K562 (cell line): Measurements from ENCODE around the gene GPRIN2. TPM values are rescaled to one million over a fixed set of nuclear protein-coding genes. Genes with fewer than 3 reads are reported as not detected.
"Not testable (repeated sequence)": the region's sequence is repeated elsewhere in the genome, so short reads cannot be mapped to it uniquely, and the experiment has no call there.

Experiments
- ATAC-seq: fragments of 200-7000 bp; cut with Tn5 transposase; 3 replicates; pipeline ENCODE4 v1.9.1; 2020; ENCODE audit warnings: moderate library complexity
- BruUV-seq: library from RNA; stranded (reverse); fragments of 400-500 nt; replicated peaks from 2 replicates; lab custom pipeline; 2021; lab: Mats Ljungman, UMichigan
- CTCF ChIA-PET: fragments of 300-600 bp; formaldehyde crosslinking; extraction: SDS; loops from one replicate; lab custom pipeline; 2021; ENCODE audit warnings: low intra/inter-chr PET ratio; lab: Yijun Ruan, JAX
- POLR2A ChIA-PET: fragments of 300-600, 350-650 bp; sonication (Branson Sonifier 250); formaldehyde crosslinking; extraction: SDS; loops from one replicate; lab custom pipeline; 2021; ENCODE audit warnings: antibody characterized with exemption, inconsistent platforms; lab: Yijun Ruan, JAX
- DNase-seq, 4 experiments: peaks; one replicate each; pipeline versions ENCODE4 v3.0.0 to v3.0.0-alpha.2; 2011 to 2018; ENCODE audit warnings: low spot score in 3 of 4, mixed read lengths in 3 of 4; ENCODE audit errors: extremely low read depth in 1 of 4
- FAIRE-seq: peaks from 2 replicates; lab custom pipeline; 2011; peaks lifted over from hg19 to GRCh38; lab: Jason Lieb, UNC
- H2AFZ ChIP-seq: 2 replicates; pipeline ENCODE4 v1.6.0; 2011; ENCODE audit warnings: low read depth, low read length, control low read depth, inconsistent platforms
- H3K27ac ChIP-seq: fragments of 200-600 bp; 3 replicates; pipeline ENCODE4 v1.8.0; 2011; ENCODE audit warnings: low read depth, mild to moderate bottlenecking, control low read depth, inconsistent platforms, low read length, moderate library complexity, mixed read lengths; ENCODE audit errors: extremely low read depth
- H3K27me3 ChIP-seq, 2 experiments: fragments of 300-600 bp in 1 of 2; 2 replicates in 1 of 2; 3 replicates in 1 of 2; pipeline versions ENCODE4 v1.6.0 to v1.8.0; 2011; ENCODE audit warnings: inconsistent platforms in 2 of 2, low read length in 2 of 2, mild to moderate bottlenecking in 1 of 2, mixed read lengths in 1 of 2, moderate library complexity in 1 of 2; ENCODE audit not compliant: control insufficient read depth in 2 of 2, insufficient read depth in 2 of 2
- H3K36me3 ChIP-seq: fragments of 300-600 bp; 3 replicates; pipeline ENCODE4 v1.8.0; 2011; ENCODE audit warnings: mild to moderate bottlenecking, low read length, inconsistent platforms; ENCODE audit not compliant: control insufficient read depth, insufficient read depth
- H3K4me1 ChIP-seq, 2 experiments: fragments of 200-600 bp in 1 of 2; replicated peaks in 1 of 2; 2 replicates in 1 of 2; 3 replicates in 1 of 2; pipeline versions ENCODE4 v1.5.1 to v1.8.0; 2011; ENCODE audit warnings: inconsistent platforms in 2 of 2, low read length in 2 of 2, mild to moderate bottlenecking in 1 of 2, mixed read lengths in 1 of 2, moderate library complexity in 1 of 2; ENCODE audit not compliant: control insufficient read depth in 2 of 2, insufficient read depth in 2 of 2
- H3K4me2 ChIP-seq: 2 replicates; pipeline ENCODE4 v1.6.1; 2011; ENCODE audit warnings: low read length, control low read depth, inconsistent platforms, mixed read lengths; ENCODE audit not compliant: insufficient read depth
- H3K4me3 ChIP-seq: fragments of 200-600 bp; sonication (generic), shearing (Covaris generic); 2 replicates; pipeline ENCODE4 v1.5.1; 2016; ENCODE audit warnings: control low read depth, inconsistent platforms
- H3K79me2 ChIP-seq: fragments of 200-600 bp; 3 replicates; pipeline ENCODE4 v1.8.0; 2011; ENCODE audit warnings: low read length, inconsistent platforms; ENCODE audit not compliant: control insufficient read depth, insufficient read depth
- H3K9ac ChIP-seq, 2 experiments: 2 replicates each; pipeline versions ENCODE4 v1.6.0 to v1.6.1; 2011; ENCODE audit warnings: low read depth in 2 of 2, low read length in 2 of 2, control low read depth in 1 of 2, inconsistent platforms in 1 of 2, mild to moderate bottlenecking in 1 of 2, mixed read lengths in 1 of 2; ENCODE audit not compliant: insufficient read depth in 1 of 2
- H3K9me1 ChIP-seq: one replicate; pipeline ENCODE4 v1.6.0; 2011; ENCODE audit warnings: inconsistent platforms, mild to moderate bottlenecking, low read length, moderate library complexity; ENCODE audit not compliant: control insufficient read depth, insufficient read depth
- H3K9me3 ChIP-seq: replicated peaks from 2 replicates; pipeline ENCODE4 v1.5.1; 2011; ENCODE audit warnings: low read depth, low read length, inconsistent platforms; ENCODE audit not compliant: control insufficient read depth, insufficient read depth
- H4K20me1 ChIP-seq: replicated peaks from 2 replicates; pipeline ENCODE4 v1.6.1; 2011; ENCODE audit warnings: low read length, inconsistent platforms, mixed read lengths; ENCODE audit not compliant: control insufficient read depth, insufficient read depth
- ARID2 ChIP-seq: fragments of 450-650 bp; IDR thresholded peaks from 2 replicates; pipeline ENCODE4 v1.6.1; 2017; ENCODE audit warnings: antibody characterized with exemption, mild to moderate bottlenecking
- DNMT1 ChIP-seq: fragments of 450-650 bp; IDR thresholded peaks from 2 replicates; pipeline ENCODE4 v1.6.1; 2016; ENCODE audit warnings: antibody characterized with exemption, mild to moderate bottlenecking
- EHMT2 ChIP-seq: fragments of 450-650 bp; IDR thresholded peaks from 2 replicates; pipeline ENCODE4 v1.6.1; 2018; ENCODE audit warnings: antibody characterized with exemption
- FOSL1 ChIP-seq: fragments of 200-800 bp; sonication (Bioruptor generic); conservative IDR thresholded peaks from 2 replicates; pipeline ENCODE4 v1.6.1; 2016; ENCODE audit warnings: missing genetic modification characterization, missing compliant biosample characterization
- HLTF ChIP-seq: fragments of 450-650 bp; IDR thresholded peaks from 2 replicates; pipeline ENCODE4 v1.6.1; 2016
- HMBOX1 ChIP-seq: sonication (generic); IDR thresholded peaks from 2 replicates; pipeline ENCODE4 v1.6.1; 2016
- KDM5B ChIP-seq: fragments of 200-600 bp; sonication (generic); IDR thresholded peaks from 2 replicates; pipeline ENCODE4 v1.6.1; 2012; ENCODE audit warnings: low read depth, mild to moderate bottlenecking, moderate library complexity, low read length, control low read depth, inconsistent platforms; ENCODE audit not compliant: insufficient replicate concordance
- RCOR1 ChIP-seq, 2 experiments: IDR thresholded peaks; 2 replicates each; pipeline ENCODE4 v1.6.1; 2012; ENCODE audit warnings: low read depth in 2 of 2, low read length in 2 of 2, borderline replicate concordance in 1 of 2, improper control_type of control experiment in 1 of 2
- ZBTB1 ChIP-seq: sonication (generic); formaldehyde crosslinking; IDR thresholded peaks from 2 replicates; pipeline ENCODE4 v1.8.1; 2023; ENCODE audit warnings: missing genetic modification reagents, low read depth, mild to moderate bottlenecking, borderline replicate concordance
- ZFP1 ChIP-seq: fragments of 450-650 bp; formaldehyde crosslinking; IDR thresholded peaks from 2 replicates; pipeline ENCODE4 v1.4.0; 2020; ENCODE audit warnings: mild to moderate bottlenecking, mixed read lengths
- ZNF175 ChIP-seq: fragments of 200-800 bp; sonication (Bioruptor generic); IDR thresholded peaks from 2 replicates; pipeline ENCODE4 v1.6.1; 2016; ENCODE audit warnings: low read depth, mild to moderate bottlenecking, missing genetic modification characterization, missing compliant biosample characterization
- ZNF431 ChIP-seq: sonication (generic); formaldehyde crosslinking; IDR thresholded peaks from 2 replicates; pipeline ENCODE4 v1.8.0; 2022; ENCODE audit warnings: mild to moderate bottlenecking, missing genetic modification reagents
- ZNF584 ChIP-seq: fragments of 200-800 bp; sonication (Bioruptor generic); IDR thresholded peaks from 2 replicates; pipeline ENCODE4 v1.6.1; 2016; ENCODE audit warnings: low read depth, mild to moderate bottlenecking, missing genetic modification characterization, missing compliant biosample characterization
- ZNF780A ChIP-seq: fragments of 250-450 bp; sonication (Bioruptor Pico); IDR thresholded peaks from 2 replicates; pipeline ENCODE4 v1.5.0; 2021; ENCODE audit warnings: mild to moderate bottlenecking
- WGBS: fragments of 100-300 bp; shearing (Covaris generic); methylation state at CpG from one replicate; pipeline ENCODE4 v1.1.6; 2016; ENCODE audit warnings: low coverage, mixed read lengths; ENCODE audit not compliant: insufficient coverage; ENCODE audit errors: missing lambda C conversion rate; 5-methylcytosine and 5-hydroxymethylcytosine counted together
- in situ Hi-C: fragments of 300-500 bp; cut with MboI; formaldehyde crosslinking; loops from 4 replicates; pipeline ENCODE4 v1.15.0; 2018; ENCODE audit warnings: inconsistent platforms, mixed read lengths
- intact Hi-C: fragments of 100-400 bp; cut with micrococcal nuclease; formaldehyde crosslinking; loops from 2 replicates; pipeline ENCODE4 v1.14.2; 2022
- polyA plus RNA-seq, 8 experiments: library from polyadenylated mRNA; depleted of rRNA in 4 of 8; stranded (reverse) in 5 of 8; unstranded in 3 of 8; fragments of >200 nt; fragmentation: Nextera tagmentation in 2 of 8; fragmentation: Illumina TruSeq in 1 of 8; extraction: Ambion mirVana in 2 of 8; extraction: Trizol in 1 of 8; gene quantifications; 2 replicates each; pipeline versions ENCODE4 v1.2.1 to v1.2.3, GENCODE V29; 2011 to 2014; ENCODE audit warnings: inconsistent platforms in 1 of 8, missing spikeins in 1 of 8
- total RNA-seq, 7 experiments: library from RNA; depleted of rRNA in 6 of 7; stranded (reverse); fragments of >200 nt in 6 of 7; fragmentation: Illumina TruSeq in 2 of 7; extraction: Trizol in 2 of 7; gene quantifications; 2 replicates each; pipeline versions ENCODE4 v1.2.1 to v1.2.3, GENCODE V29; 2011 to 2021; ENCODE audit warnings: low replicate concordance in 1 of 7
- TF ChIP-seq, protein P1 (sequence below): IDR thresholded peaks from 2 replicates; pipeline ENCODE4 v1.6.1; 2011; ENCODE audit warnings: borderline replicate concordance, low read depth, mild to moderate bottlenecking, moderate library complexity, low read length; ENCODE audit not compliant: insufficient read depth, poor library complexity, severe bottlenecking

The GPRIN2 gene
- total and polyA plus RNA-seq, 9 of the 15 experiments (the other 6 are each of a cell fraction or from before 2014, with no cell fraction given): not detected

DNA sequence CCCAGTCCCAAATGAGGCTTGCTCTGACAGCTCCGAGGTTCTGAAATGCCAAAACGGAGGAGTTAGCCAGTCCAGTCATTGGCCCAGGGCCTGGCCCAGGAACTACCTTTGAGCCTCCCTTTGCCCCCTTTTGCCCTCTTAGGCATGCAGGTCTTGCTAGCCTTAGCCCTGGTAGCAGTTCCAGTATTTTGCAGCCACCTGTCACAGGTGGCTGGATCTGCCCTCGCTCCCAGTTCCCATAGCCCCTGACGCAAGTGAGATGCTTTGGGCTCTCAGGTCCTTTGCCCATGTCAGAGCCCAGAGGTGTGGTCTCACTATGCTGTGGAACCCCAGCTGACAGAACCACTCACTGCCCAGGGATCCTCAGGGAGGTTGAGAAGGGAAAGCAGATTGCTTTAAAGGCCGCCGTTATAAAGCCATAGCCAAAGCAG, 42.0 kb downstream of the GPRIN2 start:
- FAIRE-seq (no peak), DNase-seq (no peak), ATAC-seq (no peak)
- TF ChIP-seq ZNF175 (CRISPR knock-in tag) (no peak), FOSL1 (tag) (no peak), ARID2 (no peak), ZNF584 (CRISPR knock-in tag) (no peak), ZBTB1 (CRISPR knock-in tag) (no peak), HLTF (no peak), ZNF780A (no peak), EHMT2 (no peak), HMBOX1 (no peak), ZFP1 (CRISPR knock-in tag) (no peak), RCOR1 (IDR thresholded peaks at IDR 0.05; ENCODE audit: borderline replicate concordance in 1 of 2, low read depth in 2 of 2, low read length in 2 of 2) (no peak), DNMT1 (no peak), KDM5B (no peak), ZNF431 (CRISPR knock-in tag) (no peak)
- TF ChIP-seq, protein P1, sequence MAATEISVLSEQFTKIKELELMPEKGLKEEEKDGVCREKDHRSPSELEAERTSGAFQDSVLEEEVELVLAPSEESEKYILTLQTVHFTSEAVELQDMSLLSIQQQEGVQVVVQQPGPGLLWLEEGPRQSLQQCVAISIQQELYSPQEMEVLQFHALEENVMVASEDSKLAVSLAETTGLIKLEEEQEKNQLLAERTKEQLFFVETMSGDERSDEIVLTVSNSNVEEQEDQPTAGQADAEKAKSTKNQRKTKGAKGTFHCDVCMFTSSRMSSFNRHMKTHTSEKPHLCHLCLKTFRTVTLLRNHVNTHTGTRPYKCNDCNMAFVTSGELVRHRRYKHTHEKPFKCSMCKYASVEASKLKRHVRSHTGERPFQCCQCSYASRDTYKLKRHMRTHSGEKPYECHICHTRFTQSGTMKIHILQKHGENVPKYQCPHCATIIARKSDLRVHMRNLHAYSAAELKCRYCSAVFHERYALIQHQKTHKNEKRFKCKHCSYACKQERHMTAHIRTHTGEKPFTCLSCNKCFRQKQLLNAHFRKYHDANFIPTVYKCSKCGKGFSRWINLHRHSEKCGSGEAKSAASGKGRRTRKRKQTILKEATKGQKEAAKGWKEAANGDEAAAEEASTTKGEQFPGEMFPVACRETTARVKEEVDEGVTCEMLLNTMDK: no peak
- no peak overlapping the region for H3K27ac ChIP-seq
- ChIA-PET POLR2A (interaction anchor here (0.8 kb wide), 1 partner anchor 14 kb away, joined by 5 read pairs; no protein-coding TSS in a partner anchor), CTCF (no interaction called here)
- peaks cover 8% of the 10 kb centered on the region; the same call in 1 of the 2 replicates for H4K20me1 ChIP-seq
- peaks cover 21 to 33% of the 10 kb centered on the region in 2 experiments; a peak in 4 of 5 replicates for H3K27me3 ChIP-seq
- WGBS: 1% methylated on average over 6 of the region's 6 CpGs
- no peak overlapping the region for H3K4me2 ChIP-seq
- H3K9me3 ChIP-seq: no peaks in the 10 kb centered on the region
- H2AFZ ChIP-seq: no peak overlapping the region
- no peaks in the 10 kb centered on the region for H3K36me3 ChIP-seq
- no peaks in the 10 kb centered on the region for H3K4me1 ChIP-seq
- H3K9me1 ChIP-seq: no peaks in the 10 kb centered on the region
- no peak overlapping the region for H3K9ac ChIP-seq
- intact Hi-C loops: no loop called here
- in situ Hi-C loops: no loop called here
- BruUV-seq: no TSS peak
- no peaks in the 10 kb centered on the region for H3K79me2 ChIP-seq
- H3K4me3 ChIP-seq: no peak overlapping the region

GRCh38 chr10:46513333-46513732, 43.1 kb downstream of the GPRIN2 start:
- WGBS: no CpG with 5 or more reads among the region's 8 CpGs
- H3K9ac ChIP-seq, H2AFZ ChIP-seq, H3K4me2 ChIP-seq, H3K27ac ChIP-seq, FAIRE-seq, H3K4me1 ChIP-seq, POLR2A ChIA-PET, DNase-seq, H3K9me3 ChIP-seq, in situ Hi-C loops, H3K9me1 ChIP-seq, BruUV-seq, intact Hi-C loops, H3K79me2 ChIP-seq, ATAC-seq, H3K4me3 ChIP-seq, CTCF ChIA-PET, H4K20me1 ChIP-seq, H3K36me3 ChIP-seq: not testable (repeated sequence)
- H3K27me3 ChIP-seq: peaks cover 20 to 31% of the 10 kb centered on the region in 2 experiments; a peak in 4 of 5 replicates
